CD4-positive, alpha-beta T cell treated with Interleukin-17A for 1 hour (primary cell): ENCODE results near the gene ABCB6.

Source experiments
- DNase-seq: peaks from one replicate; pipeline ENCODE4 v3.0.0-alpha.2; 2020

Gene ABCB6

DNA sequence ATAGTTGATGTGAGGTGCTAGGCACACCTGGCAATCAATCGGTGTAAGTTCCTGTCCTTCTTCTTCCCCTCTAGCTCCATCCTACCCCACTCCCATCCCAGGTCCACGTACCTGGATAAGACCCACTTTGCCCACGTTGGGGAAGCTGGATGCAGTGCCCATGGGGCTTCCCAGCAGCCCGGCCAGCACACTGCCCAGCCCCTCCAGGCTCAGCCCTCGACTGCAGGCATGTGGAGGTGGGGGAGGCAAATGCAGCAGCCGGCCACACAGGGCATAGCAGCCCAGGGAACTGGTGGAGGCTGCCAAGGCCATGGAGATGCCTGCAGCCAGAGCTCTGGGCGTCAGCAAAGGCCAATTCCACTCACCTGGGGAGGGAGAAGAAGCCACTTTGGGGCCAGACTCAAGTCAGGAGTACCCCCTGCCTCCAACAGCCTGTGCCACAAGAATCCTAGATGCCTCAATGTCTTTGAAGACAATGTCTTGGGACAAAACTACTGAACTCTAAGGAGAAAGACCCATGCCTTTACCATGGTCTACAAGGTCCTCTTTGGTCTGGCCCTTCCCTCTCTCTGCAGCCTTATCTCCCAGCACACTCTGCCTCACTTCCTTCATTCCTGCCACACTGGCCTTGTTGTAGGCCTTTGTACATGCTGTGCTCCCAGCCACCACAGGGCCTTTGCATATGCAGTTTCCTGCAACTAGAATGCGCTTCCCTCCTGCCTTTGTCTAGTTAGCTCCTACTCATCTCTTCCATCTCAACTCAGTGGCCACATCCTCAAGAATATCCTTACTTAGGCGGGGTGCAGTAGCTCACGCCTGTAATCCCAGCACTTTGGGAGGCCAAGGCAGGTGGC is 53.5 kb downstream of the ABCB6 start:
- DNase-seq, result no peak

DNA sequence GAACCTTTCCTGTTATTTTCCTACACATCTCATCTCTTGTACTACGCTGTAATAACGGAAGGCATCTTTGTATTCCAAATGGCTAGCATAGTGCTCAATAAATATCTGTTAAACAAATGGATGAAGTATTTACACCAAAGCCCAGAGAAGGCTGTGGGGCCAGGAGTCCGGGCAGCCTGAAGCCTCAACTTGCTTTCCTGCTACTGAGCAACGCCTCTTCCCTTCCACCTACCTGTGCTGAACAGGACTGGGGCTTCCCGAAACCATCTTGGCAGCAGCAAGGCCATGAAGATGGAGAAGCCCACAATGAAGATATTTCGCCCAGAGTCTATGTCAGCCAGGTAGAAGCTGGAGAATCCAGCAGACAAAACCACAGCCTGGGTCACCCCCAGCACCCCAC is 55.6 kb downstream of the ABCB6 start:
- DNase-seq, result no peak

DNA sequence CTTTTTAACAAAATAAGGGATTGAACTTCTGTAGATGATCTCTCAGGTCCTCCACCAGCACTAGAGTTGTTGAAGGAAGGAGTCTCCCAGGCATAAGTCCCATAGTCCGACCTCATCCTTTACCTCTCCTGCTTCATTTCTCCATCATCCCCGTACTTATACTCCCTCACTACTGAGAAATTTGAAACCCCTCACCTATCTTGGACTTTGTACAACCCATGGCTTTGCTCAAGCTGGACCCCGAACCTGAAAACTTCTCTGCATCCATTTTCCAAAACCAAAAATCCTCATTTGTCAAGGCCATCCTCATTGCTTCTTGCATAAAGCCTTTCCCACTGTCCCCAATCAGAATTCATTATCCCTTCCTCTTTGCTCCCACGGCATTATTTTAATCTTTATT is 57.7 kb downstream of the ABCB6 start:
- DNase-seq, result no peak

DNA sequence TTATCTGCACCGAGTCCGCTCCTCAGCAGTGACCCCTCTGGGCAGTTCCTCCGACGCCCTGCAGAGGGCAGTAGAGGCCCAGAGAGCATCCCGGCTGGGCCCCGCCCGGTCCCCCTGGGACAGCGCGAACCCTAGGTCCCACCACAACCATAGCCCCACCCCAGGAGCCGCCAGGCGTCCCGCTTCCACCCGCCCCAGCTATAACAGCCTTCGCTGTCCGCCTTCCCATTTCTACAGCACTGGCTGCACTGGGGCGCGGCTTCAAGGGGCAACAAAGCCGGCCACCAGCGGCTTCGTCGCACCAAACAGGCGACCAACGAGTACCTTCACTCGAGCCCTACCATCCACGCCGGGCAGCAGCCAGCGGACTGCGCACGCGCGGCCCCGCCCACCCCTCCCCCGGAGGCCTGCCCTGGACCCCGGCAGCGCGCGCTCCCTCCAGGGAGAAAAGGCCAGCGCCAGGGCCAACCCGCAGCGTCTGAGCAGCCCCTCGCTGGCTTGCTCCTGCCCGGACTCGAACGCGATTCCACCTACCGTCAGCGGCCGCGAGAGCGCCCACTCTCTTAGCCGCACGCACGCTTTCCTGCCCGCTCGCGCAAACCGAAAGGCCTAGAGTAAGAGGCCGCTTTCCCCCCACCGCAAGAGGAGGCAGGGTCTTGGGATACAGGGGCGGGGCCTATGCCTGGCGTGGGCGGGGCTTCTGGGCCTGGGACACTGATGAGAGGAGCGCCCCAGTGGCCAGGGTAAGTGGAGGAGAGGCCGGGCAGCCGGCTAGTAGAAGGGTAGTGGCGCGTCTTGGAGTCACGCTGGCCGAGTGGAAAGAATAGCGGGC is 58.4 kb downstream of the ABCB6 start, which contains the start of gene NHEJ1:
NHEJ1 (minus strand) TSS at position 630 of the 832 bp plus-strand sequence. CDS start 2,453 bp downstream, outside the sequence.
- DNase-seq, result peak; percentile 95
